HEK293T (cell line): Measurements from ENCODE around the gene PSME1.

Experiments used
- CTCF ChIA-PET: fragments of 350-600 bp; formaldehyde crosslinking; extraction: SDS; loops from one replicate; lab custom pipeline; 2021; ENCODE audit warnings: antibody characterized with exemption, inconsistent platforms; lab: Yijun Ruan, JAX
- POLR2A ChIA-PET: fragments of 350-600 bp; formaldehyde crosslinking; extraction: SDS; loops from one replicate; lab custom pipeline; 2020; ENCODE audit warnings: antibody characterized with exemption, inconsistent platforms; lab: Yijun Ruan, JAX
- DNase-seq: peaks from one replicate; pipeline ENCODE4 v3.0.0; 2012; ENCODE audit warnings: mixed read lengths; ENCODE audit errors: extremely low spot score
- ARNT ChIP-seq: fragments of 450-650 bp; IDR thresholded peaks from 2 replicates; pipeline ENCODE4 v1.6.1; 2017; ENCODE audit warnings: mild to moderate bottlenecking
- BHLHE40 ChIP-seq: fragments of 450-650 bp; IDR thresholded peaks from 2 replicates; pipeline ENCODE4 v1.6.1; 2016; ENCODE audit warnings: mild to moderate bottlenecking, moderate library complexity, borderline replicate concordance
- CTBP1 ChIP-seq: fragments of 450-650 bp; IDR thresholded peaks from 2 replicates; pipeline ENCODE4 v1.6.1; 2016; ENCODE audit warnings: borderline replicate concordance
- ELF4 ChIP-seq: fragments of 450-650 bp; IDR thresholded peaks from 2 replicates; pipeline ENCODE4 v1.6.1; 2017; ENCODE audit warnings: antibody characterized with exemption
- FOXA1 ChIP-seq: fragments of 450-650 bp; IDR thresholded peaks from 2 replicates; pipeline ENCODE4 v1.6.1; 2016; ENCODE audit warnings: mild to moderate bottlenecking
- FOXK2 ChIP-seq: fragments of 450-650 bp; IDR thresholded peaks from 2 replicates; pipeline ENCODE4 v1.6.1; 2016; ENCODE audit warnings: mild to moderate bottlenecking
- FOXM1 ChIP-seq: fragments of 450-650 bp; IDR thresholded peaks from 2 replicates; pipeline ENCODE4 v1.6.1; 2017; ENCODE audit warnings: mild to moderate bottlenecking, borderline replicate concordance
- HDGF ChIP-seq: fragments of 450-650 bp; IDR thresholded peaks from 2 replicates; pipeline ENCODE4 v1.6.1; 2017; ENCODE audit warnings: antibody characterized with exemption, borderline replicate concordance
- L3MBTL2 ChIP-seq: fragments of 450-650 bp; conservative IDR thresholded peaks from 2 replicates; pipeline ENCODE4 v1.6.1; 2016; ENCODE audit warnings: mild to moderate bottlenecking
- LEF1 ChIP-seq: fragments of 450-650 bp; IDR thresholded peaks from 2 replicates; pipeline ENCODE4 v1.6.1; 2017; ENCODE audit warnings: mild to moderate bottlenecking, borderline replicate concordance
- NFRKB ChIP-seq: fragments of 450-650 bp; IDR thresholded peaks from 2 replicates; pipeline ENCODE4 v1.6.1; 2016; ENCODE audit warnings: mild to moderate bottlenecking, moderate library complexity
- SP1 ChIP-seq: fragments of 450-650 bp; IDR thresholded peaks from 2 replicates; pipeline ENCODE4 v1.6.1; 2017
- SUZ12 ChIP-seq: fragments of 450-650 bp; IDR thresholded peaks from 2 replicates; pipeline ENCODE4 v1.6.1; 2016; ENCODE audit warnings: mild to moderate bottlenecking
- TARDBP ChIP-seq: fragments of 450-650 bp; IDR thresholded peaks from 2 replicates; pipeline ENCODE4 v1.6.1; 2016
- ZNF384 ChIP-seq: fragments of 450-650 bp; IDR thresholded peaks from 2 replicates; pipeline ENCODE4 v1.6.1; 2016
- TF ChIP-seq, protein P1 (sequence below): fragments of 450-650 bp; IDR thresholded peaks from 2 replicates; pipeline ENCODE4 v1.6.1; 2016

PSME1 gene

DNA sequence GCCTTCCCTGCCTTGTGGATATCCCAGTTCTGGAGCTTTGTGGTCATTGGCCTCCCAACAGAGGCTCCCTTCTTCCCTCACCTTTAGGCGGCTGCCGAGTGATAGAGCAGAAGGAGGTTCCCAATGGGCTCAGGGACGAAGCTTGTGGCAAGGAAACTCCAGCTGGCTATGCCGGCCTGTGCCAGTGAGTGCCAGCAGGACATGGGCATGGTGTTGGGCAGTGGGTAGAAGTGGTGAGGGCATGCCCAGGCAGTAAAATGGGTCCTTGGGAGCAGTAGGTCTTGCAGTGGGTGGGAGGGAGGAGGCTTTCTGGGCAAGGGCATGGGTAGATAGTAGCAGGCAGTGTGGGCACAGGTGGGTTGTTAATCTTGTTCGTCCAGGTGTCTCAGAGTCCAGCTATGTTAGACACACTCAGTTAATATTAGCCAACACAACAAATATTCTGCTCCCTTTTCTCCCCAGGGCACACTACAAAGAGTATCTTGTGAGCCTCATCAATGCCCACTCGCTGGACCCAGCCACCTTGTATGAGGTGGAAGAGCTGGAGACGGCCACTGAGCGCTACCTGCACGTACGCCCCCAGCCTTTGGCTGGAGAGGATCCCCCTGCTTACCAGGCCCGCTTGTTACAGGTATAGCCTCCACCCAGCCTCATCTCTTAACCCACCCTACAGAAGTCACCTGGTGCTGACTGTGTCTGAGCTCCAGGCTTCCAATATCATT lies 23.9 kb downstream of the PSME1 start:
- POLR2A ChIA-PET: interaction anchor here (0.5 to 2.9 kb wide), 12 partner anchors 9 to 853 kb away, joined by 3 to 26 read pairs (median 7); partner anchors contain the start of genes BCL2L2, CHMP4A, EMC9 and IPO4
- TF ChIP-seq HDGF (no peak), NFRKB (no peak), ARNT (no peak), ZNF384 (no peak), CTBP1 (no peak), SP1 (no peak), FOXK2 (no peak), FOXA1 (no peak), LEF1 (no peak), SUZ12 (no peak)
- TF ChIP-seq, protein P1, sequence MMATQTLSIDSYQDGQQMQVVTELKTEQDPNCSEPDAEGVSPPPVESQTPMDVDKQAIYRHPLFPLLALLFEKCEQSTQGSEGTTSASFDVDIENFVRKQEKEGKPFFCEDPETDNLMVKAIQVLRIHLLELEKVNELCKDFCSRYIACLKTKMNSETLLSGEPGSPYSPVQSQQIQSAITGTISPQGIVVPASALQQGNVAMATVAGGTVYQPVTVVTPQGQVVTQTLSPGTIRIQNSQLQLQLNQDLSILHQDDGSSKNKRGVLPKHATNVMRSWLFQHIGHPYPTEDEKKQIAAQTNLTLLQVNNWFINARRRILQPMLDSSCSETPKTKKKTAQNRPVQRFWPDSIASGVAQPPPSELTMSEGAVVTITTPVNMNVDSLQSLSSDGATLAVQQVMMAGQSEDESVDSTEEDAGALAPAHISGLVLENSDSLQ: no peak
- CTCF ChIA-PET: interaction anchor here (0.9 to 2.3 kb wide), 10 partner anchors 10 to 147 kb away, joined by 3 to 24 read pairs (median 6); partner anchors contain the start of genes PSME1, PSME2, RNF31 and TM9SF1
- no peak for DNase-seq

DNA sequence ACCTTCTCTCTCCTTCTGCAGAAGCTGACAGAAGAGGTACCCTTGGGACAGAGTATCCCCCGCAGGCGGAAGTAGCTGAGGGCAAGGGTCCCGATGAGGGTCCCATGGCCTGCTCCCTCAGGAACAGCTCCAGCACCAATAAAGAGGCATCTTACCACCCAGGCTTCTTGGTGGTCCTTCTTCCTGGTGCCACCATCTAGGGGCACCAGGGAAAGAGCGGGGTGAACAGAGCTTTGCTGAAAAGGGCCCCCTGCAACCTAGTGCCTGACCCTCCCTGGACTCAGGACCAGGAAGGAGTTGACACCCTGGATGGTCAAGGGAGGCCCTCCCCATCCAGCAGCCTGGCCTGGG lies 24.5 kb downstream of the PSME1 start:
- DNase-seq: no peak
- CTCF ChIA-PET: interaction anchor here (0.6 to 2.3 kb wide), 15 partner anchors 10 to 148 kb away, joined by 3 to 24 read pairs (median 4); partner anchors contain the start of genes EMC9, IPO4, PSME1 and PSME2
- no peak for TF ChIP-seq BHLHE40
- no peak for TF ChIP-seq FOXA1
- no peak for TF ChIP-seq HDGF
- no peak for TF ChIP-seq CTBP1
- TF ChIP-seq FOXM1: no peak
- TF ChIP-seq FOXK2: no peak
- no peak for TF ChIP-seq ARNT
- no peak for TF ChIP-seq SP1
- TF ChIP-seq SUZ12: no peak
- no peak for TF ChIP-seq TARDBP
- TF ChIP-seq NFRKB: no peak
- TF ChIP-seq ELF4: no peak
- POLR2A ChIA-PET: interaction anchor here (0.5 to 2.9 kb wide), 17 partner anchors 10 to 854 kb away, joined by 3 to 26 read pairs (median 7); partner anchors contain the start of genes BCL2L2, CHMP4A, DCAF11 and EMC9

DNA sequence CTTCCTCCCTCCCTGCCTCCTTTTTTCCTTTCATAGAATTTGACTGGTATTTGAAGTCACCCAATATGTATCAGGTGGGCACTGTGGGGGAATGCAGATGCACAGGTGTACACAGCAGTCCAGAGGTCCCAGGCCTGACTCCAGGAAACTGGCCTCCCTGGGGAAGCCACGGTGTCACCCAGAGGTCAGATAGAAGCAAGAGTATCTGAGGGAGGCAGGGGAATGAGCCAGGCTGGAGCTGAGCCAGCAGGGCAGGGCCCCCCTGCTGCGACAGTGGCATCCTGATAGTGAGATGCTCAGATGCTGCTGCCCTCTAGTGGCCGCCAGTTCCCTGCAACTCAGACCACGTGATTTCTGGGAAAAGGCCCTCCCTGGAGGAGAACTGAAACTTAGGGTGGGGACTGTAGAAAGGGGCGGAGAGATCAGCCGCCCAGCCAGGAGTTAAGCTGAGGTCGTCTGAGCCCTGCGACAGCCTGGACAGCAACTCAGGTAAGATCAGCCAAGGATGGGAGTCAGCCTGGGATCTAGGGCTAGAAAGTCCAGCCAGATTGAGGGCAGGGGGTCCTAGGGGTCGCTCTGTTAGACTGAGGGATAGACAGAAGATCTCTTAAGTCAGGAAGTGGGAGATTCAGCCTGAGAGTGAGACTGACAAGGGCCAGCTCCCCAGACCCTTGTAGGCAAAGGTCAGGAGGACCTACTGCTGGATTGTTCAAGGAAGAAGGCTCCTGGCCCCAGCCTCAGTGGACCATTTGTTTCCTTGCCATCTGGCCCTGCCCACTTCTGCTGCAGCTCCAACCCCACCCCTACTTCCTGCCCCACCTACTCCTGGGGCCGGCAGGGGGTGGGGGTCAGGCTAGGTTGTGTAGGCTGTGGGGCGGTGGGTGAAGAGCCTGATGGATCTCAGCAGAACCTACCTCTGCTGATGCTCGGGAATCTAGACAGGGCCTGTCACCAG lies 25.1 kb downstream of the PSME1 start, which contains the start of gene IRF9:
TSS of gene IRF9 (plus strand) at position 416 of the 955 bp plus-strand sequence. CDS start 880 bp downstream, outside the sequence.
- peak; percentile 92 for DNase-seq
- POLR2A ChIA-PET: interaction anchor here (0.8 to 2.9 kb wide), 17 partner anchors 9 to 103 kb away, joined by 3 to 26 read pairs (median 7); partner anchors contain the start of genes CHMP4A, DCAF11, EMC9 and IPO4
- TF ChIP-seq FOXM1: no peak
- TF ChIP-seq ZNF384: no peak
- no peak for TF ChIP-seq TARDBP
- TF ChIP-seq FOXK2: no peak
- TF ChIP-seq HDGF: peak; percentile 62; the same call in 1 of the 2 replicates
- peak; percentile 71 for TF ChIP-seq CTBP1
- no peak for TF ChIP-seq NFRKB
- TF ChIP-seq, protein P1: no peak
- no peak for TF ChIP-seq SP1
- CTCF ChIA-PET: interaction anchor here (0.6 to 2.3 kb wide), 29 partner anchors 11 to 149 kb away, joined by 3 to 24 read pairs (median 4); partner anchors contain the start of genes CARMIL3, CIDEB, DCAF11 and EMC9

DNA sequence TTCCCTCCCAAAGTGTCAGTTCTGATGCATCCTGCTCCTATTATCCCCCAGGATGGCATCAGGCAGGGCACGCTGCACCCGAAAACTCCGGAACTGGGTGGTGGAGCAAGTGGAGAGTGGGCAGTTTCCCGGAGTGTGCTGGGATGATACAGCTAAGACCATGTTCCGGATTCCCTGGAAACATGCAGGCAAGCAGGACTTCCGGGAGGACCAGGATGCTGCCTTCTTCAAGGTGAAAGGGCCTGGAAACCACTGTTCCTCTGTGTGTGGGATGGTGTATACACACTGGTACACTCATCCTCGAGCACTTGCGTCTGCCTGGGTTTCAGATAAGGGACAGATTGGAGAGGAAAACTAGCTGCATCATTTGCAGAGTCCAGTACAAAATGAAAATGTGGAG lies 26.1 kb downstream of the PSME1 start:
- POLR2A ChIA-PET: interaction anchor here (1.0 to 2.9 kb wide), 9 partner anchors 11 to 80 kb away, joined by 3 to 26 read pairs (median 13); partner anchors contain the start of genes DCAF11, EMC9, NRL and PCK2
- TF ChIP-seq SP1 (no peak), FOXA1 (no peak), ARNT (no peak), LEF1 (no peak), TARDBP (no peak), ZNF384 (no peak), HDGF (no peak), FOXM1 (no peak), L3MBTL2 (no peak), ELF4 (no peak), SUZ12 (no peak), BHLHE40 (no peak), FOXK2 (no peak), NFRKB (no peak), CTBP1 (no peak)
- TF ChIP-seq, protein P1: no peak

More for the DNA sequence above, 26.1 kb downstream of the PSME1 start:
- CTCF ChIA-PET: interaction anchor here (0.9 to 1.3 kb wide), 5 partner anchors 11 to 81 kb away, joined by 3 to 10 read pairs (median 4); no protein-coding TSS in a partner anchor
- no peak for DNase-seq
